Muscle of back (tissue), 11 donors: ENCODE data around the gene APOC1. TPM values are rescaled to one million over a fixed set of nuclear protein-coding genes. Genes with fewer than 3 reads are reported as not detected.

ENCODE experiments used
- DNase-seq, 3 donors: peaks; one replicate each; pipeline versions ENCODE4 v3.0.0 to v3.0.0-alpha.2; 2013
- polyA plus RNA-seq, 10 donors: library from polyadenylated mRNA; unstranded; fragments of 120-200 nt; gene quantifications; one replicate each; pipeline ENCODE4 v1.2.1, GENCODE V29; 2013; ENCODE audit not compliant: insufficient read length in 10 of 10

The APOC1 gene
- polyA plus RNA-seq, 10 donors, result 11.5 to 23.3 (median 13.7) TPM

- peak; percentile 97 to 99 (median 97) for DNase-seq
These were observed 40.5 kb downstream of the APOC1 start, which contains the start of gene CLPTM1 for GRCh38 chr19:44954649-44955504. Gene CLPTM1 (plus strand): TSS chr19:44955380. CDS start chr19:44955396, 16 bp downstream.

- no peak for DNase-seq
These were observed 41.4 kb downstream of the APOC1 start for GRCh38 chr19:44955505-44956439.

GRCh38 chr19:44957526-44957925 is 43.1 kb downstream of the APOC1 start:
- no peak for DNase-seq

- DNase-seq, result no peak
These were observed 43.7 kb downstream of the APOC1 start for GRCh38 chr19:44958090-44958489.

DNA sequence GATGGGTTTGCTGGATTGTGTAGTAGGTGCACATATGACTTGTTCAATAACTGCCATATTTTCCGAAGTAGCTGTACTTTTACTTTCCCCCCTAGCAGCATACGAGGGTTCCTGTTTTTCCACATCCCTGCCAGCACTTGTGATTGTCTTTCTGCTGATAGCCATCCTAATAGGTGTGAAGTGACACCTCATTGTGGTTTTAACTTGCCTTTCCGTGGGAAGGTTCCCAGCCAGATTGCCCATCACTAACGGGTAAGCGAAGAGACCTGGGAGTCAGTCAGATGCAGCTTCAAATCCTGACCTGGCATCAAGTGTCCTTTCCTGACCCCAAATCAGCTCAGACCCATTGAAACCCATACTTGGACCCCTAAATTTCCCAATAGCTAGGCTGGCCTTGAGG is 45.3 kb downstream of the APOC1 start:
- no peak for DNase-seq

DNA sequence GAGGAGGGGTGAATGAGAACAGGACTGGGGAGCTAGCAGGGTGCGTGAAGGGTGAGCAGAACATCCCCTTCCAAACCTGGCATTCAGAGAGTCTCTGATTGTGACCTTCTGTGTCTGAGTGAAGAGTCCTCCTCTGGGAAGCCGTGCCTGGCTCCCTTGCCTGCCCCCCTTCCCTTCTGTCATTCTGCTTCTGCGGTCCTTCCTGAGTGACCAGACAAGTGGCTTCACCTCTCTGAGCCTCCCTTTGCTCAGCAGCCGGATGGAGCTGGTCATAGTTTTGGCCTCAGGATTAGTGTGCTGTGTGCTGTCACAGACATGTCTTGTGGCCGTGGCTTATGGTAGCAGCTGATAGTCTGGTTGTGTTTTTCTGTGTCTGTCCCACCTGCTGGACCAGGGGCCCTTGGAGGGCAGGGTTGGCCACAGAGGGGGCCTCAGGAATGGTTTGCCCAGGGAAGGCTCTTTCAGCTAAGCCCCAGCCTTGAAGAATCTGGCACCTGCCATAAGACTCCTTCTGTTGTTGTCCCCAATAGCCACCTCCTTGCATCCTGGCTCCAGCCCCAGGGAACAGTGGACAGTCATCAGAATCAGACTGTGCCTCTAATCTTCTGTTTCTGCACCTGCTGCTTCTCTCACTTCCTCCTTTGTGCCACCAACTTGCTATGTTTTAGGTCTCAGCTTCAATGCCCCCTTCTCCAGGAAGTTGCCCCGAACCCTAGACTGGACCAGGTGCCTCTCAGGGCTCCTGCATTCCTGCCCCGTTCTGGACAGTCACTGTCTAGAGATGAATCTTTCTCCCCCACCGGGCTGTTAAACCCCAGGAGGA is 46.7 kb downstream of the APOC1 start:
- no peak for DNase-seq

DNA sequence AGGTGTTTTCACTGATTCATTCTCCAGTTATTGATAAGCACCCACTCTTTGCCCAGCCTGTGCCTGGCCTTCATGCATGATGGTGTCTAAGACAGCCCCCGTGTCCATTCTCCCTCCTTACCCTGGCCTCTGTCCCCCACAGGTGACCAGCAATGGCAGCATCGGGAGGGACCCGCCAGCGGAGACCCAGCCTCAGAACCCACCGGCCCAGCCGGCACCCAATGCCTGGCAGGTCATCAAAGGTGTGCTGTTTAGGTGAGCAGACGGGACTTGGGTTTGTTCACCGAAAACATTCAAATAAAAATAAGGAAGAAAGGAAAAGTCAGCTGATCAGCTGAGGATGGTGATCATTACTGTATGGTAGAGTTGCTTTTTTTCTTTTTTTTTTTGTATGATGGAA is 47.4 kb downstream of the APOC1 start:
- DNase-seq, result no peak

- no peak for DNase-seq
These were observed 53.7 kb downstream of the APOC1 start for GRCh38 chr19:44968118-44968517.

DNA sequence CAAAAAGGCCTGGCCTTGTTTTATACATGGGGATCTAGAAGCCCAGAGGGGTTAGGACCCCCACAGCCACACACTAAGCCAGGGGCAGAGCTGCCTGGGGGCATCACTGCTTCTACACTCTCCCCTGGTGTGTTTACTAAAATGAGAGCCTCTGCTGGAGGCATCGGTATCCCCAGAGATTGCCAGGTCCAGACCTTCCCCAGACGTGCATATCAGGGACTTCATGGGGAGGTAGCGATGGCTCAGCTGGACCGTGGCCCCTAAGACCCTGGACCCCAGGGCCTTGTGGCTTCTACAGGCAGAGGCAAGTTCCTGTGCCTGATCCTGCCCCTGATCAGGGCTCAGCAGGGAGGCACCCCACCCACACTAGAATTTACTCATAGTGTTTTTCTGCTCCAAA is 54.3 kb downstream of the APOC1 start:
- no peak for DNase-seq

Other genes starting within 250 kb of the APOC1 start
- 10 to 100 TPM in 3 of 10 donors, 1 to 10 TPM in 7; 3.8 to 13.0 (median 7.8) TPM for gene CEACAM19, start 243.1 kb upstream of the APOC1 start, polyA plus RNA-seq
- 1 to 10 TPM in 1 of 10 donors, under 1 TPM in 9; 0.22 to 1.0 (median 0.49) TPM for gene CEACAM16, start 215.5 kb upstream of the APOC1 start, polyA plus RNA-seq
- gene BCL3, start 165.9 kb upstream of the APOC1 start, polyA plus RNA-seq, result 10 to 100 TPM in 9 of 10 donors, 1 to 10 TPM in 1; 8.9 to 16.6 (median 10.5) TPM
- gene CBLC, start 136.7 kb upstream of the APOC1 start, polyA plus RNA-seq, result 1 to 10 TPM in 2 of 10 donors, under 1 TPM in 2, not detected in 6; 0.15 to 2.8 (median 0.86) TPM
- gene BCAM, start 105.5 kb upstream of the APOC1 start, polyA plus RNA-seq, result 100 to 1,000 TPM; 115 to 207 (median 169) TPM
- 10 to 100 TPM; 39.4 to 57.8 (median 48.5) TPM for gene NECTIN2, start 68.3 kb upstream of the APOC1 start, polyA plus RNA-seq
- gene TOMM40, start 23.4 kb upstream of the APOC1 start, polyA plus RNA-seq, result 10 to 100 TPM; 26.2 to 40.9 (median 31.0) TPM
- gene APOE, start 8.8 kb upstream of the APOC1 start, polyA plus RNA-seq, result 10 to 100 TPM; 24.6 to 53.3 (median 42.1) TPM
- not detected for gene APOC4, start 27.6 kb downstream of the APOC1 start, polyA plus RNA-seq
- 1 to 10 TPM in 1 of 10 donors, under 1 TPM in 5, not detected in 4; 0.31 to 1.5 (median 0.49) TPM for gene APOC2, start 31.4 kb downstream of the APOC1 start, polyA plus RNA-seq
- gene CLPTM1, start 40.8 kb downstream of the APOC1 start, polyA plus RNA-seq, result 10 to 100 TPM; 45.6 to 58.2 (median 53.1) TPM
- 1 to 10 TPM; 3.0 to 5.6 (median 4.5) TPM for gene RELB, start 86.9 kb downstream of the APOC1 start, polyA plus RNA-seq
- gene CLASRP, start 124.4 kb downstream of the APOC1 start, polyA plus RNA-seq, result 10 to 100 TPM; 34.6 to 69.2 (median 44.1) TPM
- 1 to 10 TPM in 2 of 10 donors, under 1 TPM in 7, not detected in 1; 0.34 to 1.1 (median 0.70) TPM for gene ZNF296, start 161.9 kb downstream of the APOC1 start, polyA plus RNA-seq
- 10 to 100 TPM; 14.5 to 23.9 (median 21.5) TPM for gene GEMIN7, start 164.7 kb downstream of the APOC1 start, polyA plus RNA-seq
- 10 to 100 TPM; 15.8 to 23.8 (median 19.4) TPM for gene PPP1R37, start 178.6 kb downstream of the APOC1 start, polyA plus RNA-seq
- under 1 TPM; 0.07 to 0.74 (median 0.18) TPM for gene NKPD1, start 246.4 kb downstream of the APOC1 start, polyA plus RNA-seq